IPS DF 6.9 (cell line): Measurements from ENCODE around the gene SRGAP3.

Experiments used
- DNase-seq: peaks from one replicate; pipeline ENCODE4 v3.0.0-alpha.2; 2013; ENCODE audit warnings: low read depth, low spot score
- H3K27ac ChIP-seq: one replicate; pipeline ENCODE4 v1.5.1; 2013; ENCODE audit warnings: low read length, control low read depth
- H3K27me3 ChIP-seq: 2 replicates; pipeline ENCODE4 v1.6.1; 2013; ENCODE audit warnings: mild to moderate bottlenecking, low read length; ENCODE audit not compliant: control insufficient read depth, insufficient read depth
- H3K36me3 ChIP-seq: 2 replicates; pipeline ENCODE4 v1.6.1; 2013; ENCODE audit warnings: low read length; ENCODE audit not compliant: control insufficient read depth, insufficient read depth
- H3K4me1 ChIP-seq: 2 replicates; pipeline ENCODE4 v1.6.1; 2013; ENCODE audit warnings: low read length; ENCODE audit not compliant: control insufficient read depth, insufficient read depth
- H3K4me3 ChIP-seq: 2 replicates; pipeline ENCODE4 v1.5.1; 2013; ENCODE audit warnings: mild to moderate bottlenecking, low read length
- H3K9me3 ChIP-seq: 2 replicates; pipeline ENCODE4 v1.6.1; 2013; ENCODE audit warnings: low read length, inconsistent platforms; ENCODE audit not compliant: control insufficient read depth, insufficient read depth
- WGBS: extraction: QIAGEN DNeasy Blood & Tissue Kit; methylation state at CpG from one replicate; pipeline ENCODE4 v1.1.7; 2013; ENCODE audit warnings: mixed read lengths, missing lambda C conversion rate; ENCODE audit not compliant: insufficient read length, insufficient coverage; 5-methylcytosine and 5-hydroxymethylcytosine counted together

Gene SRGAP3

GRCh38 chr3:9040996-9041395, 208.4 kb downstream of the SRGAP3 start:
- no CpG with 5 or more reads among the region's 2 CpGs for WGBS
- DNase-seq = no peak

DNA sequence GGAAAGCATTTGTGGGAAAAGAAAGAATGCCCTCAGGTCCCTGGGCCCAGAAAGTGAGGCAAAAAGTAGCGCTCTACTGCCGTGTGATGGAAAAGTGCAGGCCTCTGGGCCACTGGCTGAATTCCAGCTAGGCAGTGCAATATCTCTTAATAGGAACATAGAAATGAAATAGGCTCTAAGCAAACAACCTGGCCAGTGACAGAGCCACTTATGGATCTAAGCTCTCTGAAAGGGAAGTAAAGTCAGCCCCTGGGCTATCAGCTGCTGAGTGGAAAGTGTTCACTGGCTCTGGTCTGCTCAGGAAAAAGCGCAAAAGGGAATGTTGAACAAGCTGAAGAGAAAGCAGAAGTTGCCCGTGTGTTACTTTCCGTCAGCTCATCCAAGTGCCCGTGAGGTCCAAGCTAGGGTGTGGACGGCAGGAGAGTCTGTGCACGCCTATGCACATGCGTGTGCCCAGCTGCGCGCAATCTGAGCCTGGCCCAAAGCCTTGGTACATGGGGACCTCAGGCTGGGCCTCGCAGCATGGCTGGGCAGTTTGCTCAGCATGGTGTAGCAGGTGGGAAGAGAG, 212.2 kb downstream of the SRGAP3 start:
- no peaks in the 10 kb centered on the region for H3K4me1 ChIP-seq
- no peaks in the 10 kb centered on the region for H3K36me3 ChIP-seq
- no peaks in the 10 kb centered on the region for H3K27me3 ChIP-seq
- no peak overlapping the region for H3K4me3 ChIP-seq
- H3K9me3 ChIP-seq = no peaks in the 10 kb centered on the region
- no peak for DNase-seq
- WGBS = no CpG with 5 or more reads among the region's 12 CpGs
- H3K27ac ChIP-seq = no peak overlapping the region

More at GRCh38 chr3:9040996-9041395, 208.4 kb downstream of the SRGAP3 start:
- H3K4me1 ChIP-seq = no peaks in the 10 kb centered on the region
- no peaks in the 10 kb centered on the region for H3K27me3 ChIP-seq
- H3K9me3 ChIP-seq = no peaks in the 10 kb centered on the region
- no peak overlapping the region for H3K27ac ChIP-seq
- H3K36me3 ChIP-seq = no peaks in the 10 kb centered on the region
- no peak overlapping the region for H3K4me3 ChIP-seq

DNA sequence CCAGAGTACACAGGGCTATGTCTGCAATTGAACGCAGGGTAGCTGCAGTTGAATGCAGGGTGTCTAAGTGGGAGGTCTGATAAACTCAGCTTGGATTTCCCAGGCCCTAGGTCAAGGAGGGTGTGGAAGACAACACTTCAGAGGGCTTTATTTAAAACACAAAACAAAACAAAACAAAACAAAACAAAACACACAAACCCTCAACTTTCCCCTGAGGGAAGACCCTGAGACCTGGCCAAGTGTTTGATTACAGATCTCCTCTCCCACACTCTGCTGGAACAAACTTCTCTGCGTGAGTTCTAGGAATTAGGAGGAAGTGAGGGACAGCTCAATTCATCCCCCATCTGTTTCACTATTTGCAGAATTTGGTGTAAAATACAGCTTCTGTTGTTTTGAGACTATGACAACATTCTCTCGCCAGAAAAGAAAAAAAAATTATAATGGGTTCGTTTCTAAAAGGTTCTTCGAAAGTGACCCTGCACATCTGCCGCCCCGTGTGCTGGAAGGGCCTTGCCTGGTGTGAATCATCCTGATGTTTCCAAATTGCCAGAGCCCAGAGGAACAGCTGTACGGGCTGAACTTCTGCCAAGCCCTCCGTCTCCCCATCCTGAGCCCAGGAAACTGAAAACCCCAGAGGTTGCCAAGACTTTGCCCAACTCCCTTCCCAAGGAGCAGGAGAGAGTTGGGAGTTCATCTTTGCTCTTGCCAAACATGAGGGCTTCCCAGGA, 212.9 kb downstream of the SRGAP3 start:
- H3K27ac ChIP-seq = no peak overlapping the region
- no peaks in the 10 kb centered on the region for H3K4me1 ChIP-seq
- H3K9me3 ChIP-seq = no peaks in the 10 kb centered on the region
- H3K27me3 ChIP-seq = no peaks in the 10 kb centered on the region
- no peaks in the 10 kb centered on the region for H3K36me3 ChIP-seq
- no peak for DNase-seq
- H3K4me3 ChIP-seq = no peak overlapping the region
- no CpG with 5 or more reads among the region's 9 CpGs for WGBS

- H3K4me3 ChIP-seq = no peak overlapping the region
- H3K4me1 ChIP-seq = no peaks in the 10 kb centered on the region
- H3K36me3 ChIP-seq = no peaks in the 10 kb centered on the region
- no peak for DNase-seq
- no CpG with 5 or more reads among the region's 2 CpGs for WGBS
- H3K9me3 ChIP-seq = no peaks in the 10 kb centered on the region
- H3K27ac ChIP-seq = no peak overlapping the region
- H3K27me3 ChIP-seq = no peaks in the 10 kb centered on the region
These were observed 213.5 kb downstream of the SRGAP3 start for GRCh38 chr3:9035961-9036360.

- no peak overlapping the region for H3K27ac ChIP-seq
These were observed 214.0 kb downstream of the SRGAP3 start for GRCh38 chr3:9035473-9035872.

DNA sequence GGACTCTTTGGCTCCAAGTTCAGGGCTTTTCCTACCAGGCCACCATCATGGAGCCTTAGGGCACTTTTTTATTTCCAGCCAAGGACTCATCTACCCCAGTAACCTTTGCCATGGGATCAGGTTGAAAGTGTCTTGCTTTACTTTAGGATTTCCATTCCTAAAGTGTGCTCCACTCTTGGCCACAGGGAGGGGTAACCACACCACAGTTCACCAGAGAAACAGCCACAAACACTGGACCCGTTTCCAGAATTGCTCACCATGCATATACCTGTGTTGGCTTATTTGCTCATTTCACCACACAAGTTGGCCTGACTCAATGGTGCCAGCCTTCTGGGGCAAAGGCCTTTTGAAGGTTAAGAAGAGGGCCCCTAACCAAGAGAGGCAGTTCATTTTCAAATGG, 215.6 kb downstream of the SRGAP3 start:
- Histone ChIP-seq H3K9me3 (no peaks in the 10 kb centered on the region), H3K4me1 (no peaks in the 10 kb centered on the region), H3K36me3 (no peaks in the 10 kb centered on the region), H3K27ac (no peak overlapping the region), H3K27me3 (no peaks in the 10 kb centered on the region), H3K4me3 (no peak overlapping the region)
- no CpG with 5 or more reads among the region's 1 CpG for WGBS
- DNase-seq = no peak

More at GRCh38 chr3:9035473-9035872, 214.0 kb downstream of the SRGAP3 start:
- Histone ChIP-seq H3K4me1 (no peaks in the 10 kb centered on the region), H3K4me3 (no peak overlapping the region), H3K27me3 (no peaks in the 10 kb centered on the region), H3K36me3 (no peaks in the 10 kb centered on the region), H3K9me3 (no peaks in the 10 kb centered on the region)
- no CpG with 5 or more reads among the region's 4 CpGs for WGBS
- no peak for DNase-seq

DNA sequence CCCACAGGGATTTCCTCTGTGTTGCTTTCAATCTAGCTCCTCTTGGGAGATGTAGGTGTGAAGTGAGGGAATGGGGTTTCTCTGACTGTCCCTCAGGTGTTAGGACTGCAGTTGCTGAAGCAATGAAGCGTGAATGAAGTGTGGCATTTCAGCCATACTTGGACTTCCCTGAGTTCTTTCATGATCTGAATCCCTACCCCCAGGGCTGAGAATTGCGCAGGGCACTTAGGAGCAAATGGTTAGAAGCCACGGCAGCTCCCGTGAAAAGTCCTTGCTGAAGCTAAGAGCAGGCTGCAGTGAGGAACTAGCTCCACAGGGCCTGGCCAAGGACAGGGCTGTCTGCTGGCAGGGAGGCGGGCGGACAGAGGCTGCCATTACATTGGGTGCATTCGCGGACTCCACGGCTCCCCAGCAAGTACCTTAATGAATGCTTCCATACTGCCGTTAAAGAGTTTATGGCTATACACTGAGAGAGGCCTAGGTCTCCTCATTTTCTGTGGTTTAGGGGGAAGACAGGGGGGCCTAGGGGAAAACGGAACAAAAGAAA, 217.1 kb downstream of the SRGAP3 start:
- Histone ChIP-seq H3K27me3 (no peaks in the 10 kb centered on the region), H3K9me3 (no peaks in the 10 kb centered on the region), H3K36me3 (no peaks in the 10 kb centered on the region), H3K4me3 (no peak overlapping the region), H3K4me1 (no peaks in the 10 kb centered on the region), H3K27ac (no peak overlapping the region)
- WGBS = no CpG with 5 or more reads among the region's 11 CpGs
- DNase-seq = no peak

GRCh38 chr3:9030034-9030433, 219.4 kb downstream of the SRGAP3 start:
- no peak overlapping the region for H3K4me3 ChIP-seq
- WGBS = no CpG with 5 or more reads among the region's 7 CpGs
- no peaks in the 10 kb centered on the region for H3K36me3 ChIP-seq
- H3K4me1 ChIP-seq = no peaks in the 10 kb centered on the region
- H3K9me3 ChIP-seq = no peaks in the 10 kb centered on the region
- H3K27ac ChIP-seq = no peak overlapping the region
- H3K27me3 ChIP-seq = no peaks in the 10 kb centered on the region
- no peak for DNase-seq

- Histone ChIP-seq H3K4me3 (no peak overlapping the region), H3K27me3 (no peaks in the 10 kb centered on the region), H3K27ac (no peak overlapping the region), H3K4me1 (no peaks in the 10 kb centered on the region), H3K9me3 (no peaks in the 10 kb centered on the region), H3K36me3 (no peaks in the 10 kb centered on the region)
- WGBS = no CpG with 5 or more reads among the region's 5 CpGs
- DNase-seq = no peak
These were observed 221.3 kb downstream of the SRGAP3 start for GRCh38 chr3:9028134-9028533.

GRCh38 chr3:9026320-9027045, 223.0 kb downstream of the SRGAP3 start:
- no peak overlapping the region for H3K27ac ChIP-seq
- DNase-seq = no peak
- WGBS = no CpG with 5 or more reads among the region's 7 CpGs

More at GRCh38 chr3:9026320-9027045, 223.0 kb downstream of the SRGAP3 start:
- Histone ChIP-seq H3K27me3 (no peaks in the 10 kb centered on the region), H3K36me3 (no peaks in the 10 kb centered on the region), H3K4me1 (peaks cover 3% of the 10 kb centered on the region; the same call in 1 of the 2 replicates), H3K4me3 (no peak overlapping the region), H3K9me3 (no peaks in the 10 kb centered on the region)
